HEK293 (cell line): ENCODE results near the gene SMARCA1.
A peak's percentile ranks its signal among the peaks of the same experiment; 100 is the strongest.

ENCODE experiments used
- CTCF ChIA-PET: fragments of 350-600 bp; formaldehyde crosslinking; extraction: SDS; loops from one replicate; lab custom pipeline; 2021; ENCODE audit warnings: antibody characterized with exemption; lab: Yijun Ruan, JAX
- POLR2A ChIA-PET: fragments of 300-600 bp; formaldehyde crosslinking; extraction: SDS; loops from one replicate; lab custom pipeline; 2020; ENCODE audit warnings: antibody characterized with exemption, inconsistent platforms; lab: Yijun Ruan, JAX
- H3K27ac ChIP-seq: fragments of 200-500 bp; sonication (Bioruptor generic); 2 replicates; pipeline ENCODE4 v1.5.1; 2014; ENCODE audit warnings: low read depth, low read length, control low read depth, inconsistent platforms; ENCODE audit errors: extremely low read depth
- H3K36me3 ChIP-seq, 2 experiments: fragments of 200-500 bp in 1 of 2; sonication (Bioruptor generic) in 1 of 2; 1 replicate in 1 of 2; 2 replicates in 1 of 2; pipeline ENCODE4 v1.5.1; 2014 to 2017; ENCODE audit warnings: inconsistent platforms in 2 of 2, low read length in 2 of 2; ENCODE audit not compliant: control insufficient read depth in 2 of 2, insufficient read depth in 1 of 2
- H3K4me1 ChIP-seq: fragments of 200-500 bp; sonication (Bioruptor generic); 2 replicates; pipeline ENCODE4 v1.5.1; 2014; ENCODE audit warnings: mild to moderate bottlenecking, low read length, inconsistent platforms; ENCODE audit not compliant: control insufficient read depth, insufficient read depth
- H3K4me3 ChIP-seq: 2 replicates; pipeline ENCODE4 v1.5.1; 2011; ENCODE audit warnings: low read depth, mild to moderate bottlenecking, control low read depth, low read length, moderate library complexity
- H3K9me3 ChIP-seq: fragments of 200-500 bp; sonication (Bioruptor generic); 2 replicates; pipeline ENCODE4 v1.5.1; 2014; ENCODE audit warnings: low read depth, low read length, inconsistent platforms; ENCODE audit not compliant: control insufficient read depth, insufficient read depth
- HOXD13 ChIP-seq: sonication (generic); formaldehyde crosslinking; IDR thresholded peaks from 2 replicates; pipeline ENCODE4 v1.8.0; 2022; ENCODE audit warnings: missing genetic modification reagents, borderline replicate concordance
- REPIN1 ChIP-seq: fragments of 450-650 bp; formaldehyde crosslinking; IDR thresholded peaks from 2 replicates; pipeline ENCODE4 v1.5.1; 2017; ENCODE audit warnings: missing biosample characterization, missing genetic modification characterization, low read depth
- SCRT2 ChIP-seq: fragments of 450-650 bp; formaldehyde crosslinking; IDR thresholded peaks from 2 replicates; pipeline ENCODE4 v1.5.1; 2016; ENCODE audit warnings: missing biosample characterization, missing genetic modification characterization
- SP2 ChIP-seq: fragments of 450-650 bp; formaldehyde crosslinking; IDR thresholded peaks from 2 replicates; pipeline ENCODE4 v1.5.1; 2016; ENCODE audit warnings: missing biosample characterization, missing genetic modification characterization
- SP7 ChIP-seq: fragments of 450-650 bp; formaldehyde crosslinking; IDR thresholded peaks from 2 replicates; pipeline ENCODE4 v1.5.1; 2016; ENCODE audit warnings: missing biosample characterization, missing genetic modification characterization
- ZBTB1 ChIP-seq: fragments of 450-650 bp; formaldehyde crosslinking; IDR thresholded peaks from 2 replicates; pipeline ENCODE4 v1.5.1; 2016; ENCODE audit warnings: missing biosample characterization, missing genetic modification characterization
- ZBTB8A ChIP-seq: fragments of 450-650 bp; formaldehyde crosslinking; IDR thresholded peaks from 2 replicates; pipeline ENCODE4 v1.5.1; 2016; ENCODE audit warnings: missing biosample characterization, missing genetic modification characterization
- ZFP69B ChIP-seq: fragments of 450-650 bp; formaldehyde crosslinking; IDR thresholded peaks from 2 replicates; pipeline ENCODE4 v1.5.1; 2016; ENCODE audit warnings: missing biosample characterization, missing genetic modification characterization
- ZNF114 ChIP-seq: fragments of 450-650 bp; formaldehyde crosslinking; IDR thresholded peaks from 2 replicates; pipeline ENCODE4 v1.5.0; 2017; ENCODE audit warnings: missing biosample characterization, missing genetic modification characterization
- ZNF133 ChIP-seq: fragments of 450-650 bp; formaldehyde crosslinking; IDR thresholded peaks from 2 replicates; pipeline ENCODE4 v1.5.1; 2016; ENCODE audit warnings: missing biosample characterization, missing genetic modification characterization
- ZNF146 ChIP-seq: fragments of 450-650 bp; formaldehyde crosslinking; IDR thresholded peaks from 2 replicates; pipeline ENCODE4 v1.5.1; 2016; ENCODE audit warnings: missing biosample characterization, missing genetic modification characterization
- ZNF214 ChIP-seq: fragments of 450-650 bp; formaldehyde crosslinking; IDR thresholded peaks from 2 replicates; pipeline ENCODE4 v1.5.1; 2017; ENCODE audit warnings: missing biosample characterization, mild to moderate bottlenecking, missing genetic modification characterization, borderline replicate concordance
- ZNF302 ChIP-seq: fragments of 450-650 bp; formaldehyde crosslinking; IDR thresholded peaks from 2 replicates; pipeline ENCODE4 v1.5.1; 2016; ENCODE audit warnings: missing biosample characterization, missing genetic modification characterization, low read depth
- ZNF366 ChIP-seq: fragments of 450-650 bp; formaldehyde crosslinking; conservative IDR thresholded peaks from 2 replicates; pipeline ENCODE4 v1.5.1; 2016; ENCODE audit warnings: missing biosample characterization, missing genetic modification characterization
- ZNF404 ChIP-seq: fragments of 450-650 bp; formaldehyde crosslinking; IDR thresholded peaks from 2 replicates; pipeline ENCODE4 v1.5.1; 2017; ENCODE audit warnings: missing biosample characterization, missing genetic modification characterization
- ZNF558 ChIP-seq: fragments of 450-650 bp; formaldehyde crosslinking; IDR thresholded peaks from 2 replicates; pipeline ENCODE4 v1.5.1; 2016; ENCODE audit warnings: missing biosample characterization, missing genetic modification characterization
- TF ChIP-seq, protein P1 (sequence below): fragments of 450-650 bp; formaldehyde crosslinking; IDR thresholded peaks from 2 replicates; pipeline ENCODE4 v1.5.1; 2016; ENCODE audit warnings: missing biosample characterization, missing genetic modification characterization
- TF ChIP-seq, protein P2 (sequence below): fragments of 450-650 bp; formaldehyde crosslinking; optimal IDR thresholded peaks from 2 replicates; pipeline ENCODE3; 2016; ENCODE audit warnings: missing biosample characterization, mild to moderate bottlenecking, missing genetic modification characterization
- TF ChIP-seq, protein P3 (sequence below): fragments of 450-650 bp; formaldehyde crosslinking; IDR thresholded peaks from 2 replicates; pipeline ENCODE4 v1.5.1; 2016; ENCODE audit warnings: missing biosample characterization, missing genetic modification characterization
- TF ChIP-seq, protein P4 (sequence below): fragments of 450-650 bp; formaldehyde crosslinking; IDR thresholded peaks from 2 replicates; pipeline ENCODE4 v1.5.1; 2016; ENCODE audit warnings: missing biosample characterization, missing genetic modification characterization
- TF ChIP-seq, protein P5 (sequence below): IDR thresholded peaks from 2 replicates; pipeline ENCODE4 v1.6.1; 2011; ENCODE audit warnings: mild to moderate bottlenecking, low read depth, low read length, borderline replicate concordance
- TF ChIP-seq, protein P6 (sequence below): fragments of 450-650 bp; formaldehyde crosslinking; IDR thresholded peaks from 2 replicates; pipeline ENCODE4 v1.5.1; 2017; ENCODE audit warnings: missing biosample characterization, missing genetic modification characterization

The SMARCA1 gene

DNA sequence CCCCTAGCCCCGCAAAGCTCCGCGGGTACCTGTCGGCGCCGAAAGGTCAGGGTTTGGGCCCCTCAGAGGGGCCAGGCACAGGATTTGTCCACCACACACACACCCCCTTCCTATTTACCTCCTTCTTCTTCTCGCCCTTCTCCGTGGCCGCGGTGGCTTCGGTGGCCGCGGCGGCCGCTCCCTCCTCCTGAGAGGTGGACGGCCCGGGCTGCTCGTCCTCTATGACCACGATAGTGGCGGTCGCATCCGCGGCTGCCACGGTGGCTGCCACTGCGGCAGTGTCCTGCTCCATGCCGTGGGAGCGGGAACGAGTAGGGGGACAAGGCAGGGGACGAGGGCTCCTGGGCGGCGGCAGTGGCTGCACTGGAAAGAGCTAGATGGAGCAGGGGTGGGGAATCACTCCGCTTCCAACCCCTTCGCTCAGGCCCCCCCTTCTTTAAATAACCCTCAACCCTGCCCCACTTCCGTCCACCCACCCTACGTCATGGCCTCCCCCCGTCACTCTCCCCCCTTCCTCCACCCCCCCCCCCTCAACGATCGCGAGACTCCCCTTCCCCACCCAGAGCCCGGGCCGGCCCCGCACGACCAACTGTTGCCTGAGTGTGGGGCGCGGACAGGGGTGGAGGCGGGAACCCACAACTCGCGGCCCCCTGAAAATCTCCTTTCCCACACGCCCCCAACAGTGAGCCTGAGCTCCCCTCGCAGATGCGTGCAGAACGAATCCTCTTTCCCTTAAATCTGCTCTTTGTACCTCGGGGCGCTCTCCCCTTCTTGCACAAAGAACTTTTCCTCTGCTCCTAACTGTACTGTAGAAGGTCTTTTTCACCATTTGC lies at the start of gene SMARCA1 (continued):
- TF ChIP-seq, protein P1, sequence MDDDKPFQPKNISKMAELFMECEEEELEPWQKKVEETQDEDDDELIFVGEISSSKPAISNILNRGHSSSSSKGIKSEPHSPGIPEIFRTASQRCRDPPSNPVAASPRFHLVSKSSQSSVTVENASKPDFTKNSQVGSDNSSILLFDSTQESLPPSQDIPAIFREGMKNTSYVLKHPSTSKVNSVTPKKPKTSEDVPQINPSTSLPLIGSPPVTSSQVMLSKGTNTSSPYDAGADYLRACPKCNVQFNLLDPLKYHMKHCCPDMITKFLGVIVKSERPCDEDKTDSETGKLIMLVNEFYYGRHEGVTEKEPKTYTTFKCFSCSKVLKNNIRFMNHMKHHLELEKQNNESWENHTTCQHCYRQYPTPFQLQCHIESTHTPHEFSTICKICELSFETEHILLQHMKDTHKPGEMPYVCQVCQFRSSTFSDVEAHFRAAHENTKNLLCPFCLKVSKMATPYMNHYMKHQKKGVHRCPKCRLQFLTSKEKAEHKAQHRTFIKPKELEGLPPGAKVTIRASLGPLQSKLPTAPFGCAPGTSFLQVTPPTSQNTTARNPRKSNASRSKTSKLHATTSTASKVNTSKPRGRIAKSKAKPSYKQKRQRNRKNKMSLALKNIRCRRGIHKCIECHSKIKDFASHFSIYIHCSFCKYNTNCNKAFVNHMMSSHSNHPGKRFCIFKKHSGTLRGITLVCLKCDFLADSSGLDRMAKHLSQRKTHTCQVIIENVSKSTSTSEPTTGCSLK (tag by site-specific recombination): no peak
- TF ChIP-seq, protein P2, sequence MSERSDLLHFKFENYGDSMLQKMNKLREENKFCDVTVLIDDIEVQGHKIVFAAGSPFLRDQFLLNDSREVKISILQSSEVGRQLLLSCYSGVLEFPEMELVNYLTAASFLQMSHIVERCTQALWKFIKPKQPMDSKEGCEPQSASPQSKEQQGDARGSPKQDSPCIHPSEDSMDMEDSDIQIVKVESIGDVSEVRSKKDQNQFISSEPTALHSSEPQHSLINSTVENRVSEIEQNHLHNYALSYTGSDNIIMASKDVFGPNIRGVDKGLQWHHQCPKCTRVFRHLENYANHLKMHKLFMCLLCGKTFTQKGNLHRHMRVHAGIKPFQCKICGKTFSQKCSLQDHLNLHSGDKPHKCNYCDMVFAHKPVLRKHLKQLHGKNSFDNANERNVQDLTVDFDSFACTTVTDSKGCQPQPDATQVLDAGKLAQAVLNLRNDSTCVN (tag by site-specific recombination): peak; percentile 62
- TF ChIP-seq ZNF114 (tag by site-specific recombination) (no peak), ZBTB8A (tag by site-specific recombination) (no peak), SP2 (tag by site-specific recombination) (0 out of 2 replicates have a peak, but pooled peaks have one; percentile 9), SCRT2 (tag by site-specific recombination) (peak; percentile 80; the same call in 1 of the 2 replicates), HOXD13 (CRISPR knock-in tag) (no peak), REPIN1 (tag by site-specific recombination) (no peak), SP7 (tag by site-specific recombination) (no peak; the same call in 1 of the 2 replicates), ZNF133 (tag by site-specific recombination) (no peak), ZBTB1 (tag by site-specific recombination) (no peak), ZNF214 (tag by site-specific recombination) (no peak)
- TF ChIP-seq, protein P3, sequence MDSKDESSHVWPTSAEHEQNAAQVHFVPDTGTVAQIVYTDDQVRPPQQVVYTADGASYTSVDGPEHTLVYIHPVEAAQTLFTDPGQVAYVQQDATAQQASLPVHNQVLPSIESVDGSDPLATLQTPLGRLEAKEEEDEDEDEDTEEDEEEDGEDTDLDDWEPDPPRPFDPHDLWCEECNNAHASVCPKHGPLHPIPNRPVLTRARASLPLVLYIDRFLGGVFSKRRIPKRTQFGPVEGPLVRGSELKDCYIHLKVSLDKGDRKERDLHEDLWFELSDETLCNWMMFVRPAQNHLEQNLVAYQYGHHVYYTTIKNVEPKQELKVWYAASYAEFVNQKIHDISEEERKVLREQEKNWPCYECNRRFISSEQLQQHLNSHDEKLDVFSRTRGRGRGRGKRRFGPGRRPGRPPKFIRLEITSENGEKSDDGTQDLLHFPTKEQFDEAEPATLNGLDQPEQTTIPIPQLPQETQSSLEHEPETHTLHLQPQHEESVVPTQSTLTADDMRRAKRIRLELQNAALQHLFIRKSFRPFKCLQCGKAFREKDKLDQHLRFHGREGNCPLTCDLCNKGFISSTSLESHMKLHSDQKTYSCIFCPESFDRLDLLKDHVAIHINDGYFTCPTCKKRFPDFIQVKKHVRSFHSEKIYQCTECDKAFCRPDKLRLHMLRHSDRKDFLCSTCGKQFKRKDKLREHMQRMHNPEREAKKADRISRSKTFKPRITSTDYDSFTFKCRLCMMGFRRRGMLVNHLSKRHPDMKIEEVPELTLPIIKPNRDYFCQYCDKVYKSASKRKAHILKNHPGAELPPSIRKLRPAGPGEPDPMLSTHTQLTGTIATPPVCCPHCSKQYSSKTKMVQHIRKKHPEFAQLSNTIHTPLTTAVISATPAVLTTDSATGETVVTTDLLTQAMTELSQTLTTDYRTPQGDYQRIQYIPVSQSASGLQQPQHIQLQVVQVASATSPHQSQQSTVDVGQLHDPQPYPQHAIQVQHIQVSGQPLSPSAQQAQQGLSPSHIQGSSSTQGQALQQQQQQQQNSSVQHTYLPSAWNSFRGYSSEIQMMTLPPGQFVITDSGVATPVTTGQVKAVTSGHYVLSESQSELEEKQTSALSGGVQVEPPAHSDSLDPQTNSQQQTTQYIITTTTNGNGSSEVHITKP (tag by site-specific recombination): peak; percentile 68

DNA sequence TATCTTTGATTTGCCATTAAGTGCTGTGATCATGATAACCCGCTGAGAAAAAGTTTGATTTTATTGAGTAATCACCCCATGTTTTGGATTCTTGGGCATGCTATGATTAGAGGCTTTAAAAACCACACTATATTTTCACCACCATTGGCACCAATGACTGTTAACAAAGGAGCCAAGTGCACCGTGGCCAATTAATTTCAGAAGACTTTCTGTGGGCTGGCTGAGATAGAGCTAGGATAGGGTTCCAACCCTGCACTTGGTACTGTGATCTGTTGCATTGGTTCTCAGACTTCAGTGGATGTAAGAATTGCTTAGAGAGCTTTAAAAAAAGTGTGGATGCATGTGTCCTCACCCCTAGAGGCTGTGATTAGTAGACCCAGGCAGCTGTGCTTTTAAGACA lies 49.1 kb upstream of the SMARCA1 start:
- Histone ChIP-seq H3K4me3 (no peak overlapping the region), H3K9me3 (no peaks in the 10 kb centered on the region; the same call in 1 of the 2 replicates), H3K27ac (no peak overlapping the region), H3K36me3 (peaks cover 6 to 67% of the 10 kb centered on the region in 2 experiments), H3K4me1 (no peaks in the 10 kb centered on the region)
- ChIA-PET CTCF (interaction anchor here (0.5 to 0.7 kb wide), 2 partner anchors 66 to 984 kb away, joined by 3 read pairs; no protein-coding TSS in a partner anchor), POLR2A (no interaction called here)
- TF ChIP-seq ZNF366 (no peak), ZNF302 (tag by site-specific recombination) (no peak), ZNF146 (tag by site-specific recombination) (no peak), ZNF558 (tag by site-specific recombination) (no peak), ZNF404 (tag by site-specific recombination) (no peak), ZFP69B (tag by site-specific recombination) (no peak)
- TF ChIP-seq, protein P4, sequence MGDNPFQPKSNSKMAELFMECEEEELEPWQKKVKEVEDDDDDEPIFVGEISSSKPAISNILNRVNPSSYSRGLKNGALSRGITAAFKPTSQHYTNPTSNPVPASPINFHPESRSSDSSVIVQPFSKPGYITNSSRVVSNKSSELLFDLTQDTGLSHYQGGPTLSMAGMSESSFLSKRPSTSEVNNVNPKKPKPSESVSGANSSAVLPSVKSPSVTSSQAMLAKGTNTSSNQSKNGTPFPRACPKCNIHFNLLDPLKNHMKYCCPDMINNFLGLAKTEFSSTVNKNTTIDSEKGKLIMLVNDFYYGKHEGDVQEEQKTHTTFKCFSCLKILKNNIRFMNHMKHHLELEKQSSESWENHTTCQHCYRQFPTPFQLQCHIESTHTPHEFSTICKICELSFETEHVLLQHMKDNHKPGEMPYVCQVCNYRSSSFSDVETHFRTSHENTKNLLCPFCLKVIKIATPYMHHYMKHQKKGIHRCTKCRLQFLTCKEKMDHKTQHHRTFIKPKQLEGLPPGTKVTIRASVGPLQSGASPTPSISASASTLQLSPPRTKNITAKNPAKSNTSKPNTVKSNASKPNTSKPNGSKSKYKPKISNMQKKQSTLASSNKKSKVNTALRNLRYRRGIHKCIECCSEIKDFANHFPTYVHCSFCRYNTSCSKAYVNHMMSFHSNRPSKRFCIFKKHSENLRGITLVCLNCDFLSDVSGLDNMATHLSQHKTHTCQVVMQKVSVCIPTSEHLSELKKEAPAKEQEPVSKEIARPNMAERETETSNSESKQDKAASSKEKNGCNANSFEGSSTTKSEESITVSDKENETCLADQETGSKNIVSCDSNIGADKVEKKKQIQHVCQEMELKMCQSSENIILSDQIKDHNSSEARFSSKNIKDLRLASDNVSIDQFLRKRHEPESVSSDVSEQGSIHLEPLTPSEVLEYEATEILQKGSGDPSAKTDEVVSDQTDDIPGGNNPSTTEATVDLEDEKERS (tag by site-specific recombination): no peak
- TF ChIP-seq, protein P5, sequence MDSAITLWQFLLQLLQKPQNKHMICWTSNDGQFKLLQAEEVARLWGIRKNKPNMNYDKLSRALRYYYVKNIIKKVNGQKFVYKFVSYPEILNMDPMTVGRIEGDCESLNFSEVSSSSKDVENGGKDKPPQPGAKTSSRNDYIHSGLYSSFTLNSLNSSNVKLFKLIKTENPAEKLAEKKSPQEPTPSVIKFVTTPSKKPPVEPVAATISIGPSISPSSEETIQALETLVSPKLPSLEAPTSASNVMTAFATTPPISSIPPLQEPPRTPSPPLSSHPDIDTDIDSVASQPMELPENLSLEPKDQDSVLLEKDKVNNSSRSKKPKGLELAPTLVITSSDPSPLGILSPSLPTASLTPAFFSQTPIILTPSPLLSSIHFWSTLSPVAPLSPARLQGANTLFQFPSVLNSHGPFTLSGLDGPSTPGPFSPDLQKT: no peak
- TF ChIP-seq, protein P6, sequence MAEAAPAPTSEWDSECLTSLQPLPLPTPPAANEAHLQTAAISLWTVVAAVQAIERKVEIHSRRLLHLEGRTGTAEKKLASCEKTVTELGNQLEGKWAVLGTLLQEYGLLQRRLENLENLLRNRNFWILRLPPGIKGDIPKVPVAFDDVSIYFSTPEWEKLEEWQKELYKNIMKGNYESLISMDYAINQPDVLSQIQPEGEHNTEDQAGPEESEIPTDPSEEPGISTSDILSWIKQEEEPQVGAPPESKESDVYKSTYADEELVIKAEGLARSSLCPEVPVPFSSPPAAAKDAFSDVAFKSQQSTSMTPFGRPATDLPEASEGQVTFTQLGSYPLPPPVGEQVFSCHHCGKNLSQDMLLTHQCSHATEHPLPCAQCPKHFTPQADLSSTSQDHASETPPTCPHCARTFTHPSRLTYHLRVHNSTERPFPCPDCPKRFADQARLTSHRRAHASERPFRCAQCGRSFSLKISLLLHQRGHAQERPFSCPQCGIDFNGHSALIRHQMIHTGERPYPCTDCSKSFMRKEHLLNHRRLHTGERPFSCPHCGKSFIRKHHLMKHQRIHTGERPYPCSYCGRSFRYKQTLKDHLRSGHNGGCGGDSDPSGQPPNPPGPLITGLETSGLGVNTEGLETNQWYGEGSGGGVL (tag by site-specific recombination): no peak
